Transverse colon (tissue), 4 donors: ENCODE data around the gene GATA3.

Experiments used
- EP300 ChIP-seq: sonication (generic); formaldehyde crosslinking; IDR thresholded peaks from one replicate; pipeline ENCODE4 v1.6.1; 2017; ENCODE audit warnings: antibody characterized with exemption, low read depth
- POLR2A ChIP-seq: fragments of 450-650 bp; IDR thresholded peaks from one replicate; pipeline ENCODE4 v1.6.1; 2016; ENCODE audit warnings: antibody characterized with exemption, mild to moderate bottlenecking, moderate library complexity
- POLR2AphosphoS5 ChIP-seq, 3 donors: sonication (generic); formaldehyde crosslinking; IDR thresholded peaks; one replicate each; pipeline ENCODE4 v1.6.1; 2016; ENCODE audit warnings: antibody characterized with exemption in 3 of 3
- TF ChIP-seq, protein P1 (sequence below), 5 experiments: fragments of 200-600 bp in 3 of 5; fragments of 450-650 bp in 2 of 5; sonication (generic) in 3 of 5; IDR thresholded peaks; 1 replicate in 2 of 5; 2 replicates in 3 of 5; pipeline ENCODE4 v1.5.1; 2016 to 2017; ENCODE audit warnings: antibody characterized with exemption in 5 of 5, inconsistent platforms in 3 of 5, mild to moderate bottlenecking in 2 of 5, moderate library complexity in 1 of 5

DNA sequence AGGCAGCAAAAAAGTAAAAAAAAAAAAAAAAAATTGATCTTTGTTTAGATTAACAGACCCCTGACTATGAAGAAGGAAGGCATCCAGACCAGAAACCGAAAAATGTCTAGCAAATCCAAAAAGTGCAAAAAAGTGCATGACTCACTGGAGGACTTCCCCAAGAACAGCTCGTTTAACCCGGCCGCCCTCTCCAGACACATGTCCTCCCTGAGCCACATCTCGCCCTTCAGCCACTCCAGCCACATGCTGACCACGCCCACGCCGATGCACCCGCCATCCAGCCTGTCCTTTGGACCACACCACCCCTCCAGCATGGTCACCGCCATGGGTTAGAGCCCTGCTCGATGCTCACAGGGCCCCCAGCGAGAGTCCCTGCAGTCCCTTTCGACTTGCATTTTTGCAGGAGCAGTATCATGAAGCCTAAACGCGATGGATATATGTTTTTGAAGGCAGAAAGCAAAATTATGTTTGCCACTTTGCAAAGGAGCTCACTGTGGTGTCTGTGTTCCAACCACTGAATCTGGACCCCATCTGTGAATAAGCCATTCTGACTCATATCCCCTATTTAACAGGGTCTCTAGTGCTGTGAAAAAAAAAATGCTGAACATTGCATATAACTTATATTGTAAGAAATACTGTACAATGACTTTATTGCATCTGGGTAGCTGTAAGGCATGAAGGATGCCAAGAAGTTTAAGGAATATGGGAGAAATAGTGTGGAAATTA lies 19.4 kb downstream of the GATA3 start:
- TF ChIP-seq, protein P1, sequence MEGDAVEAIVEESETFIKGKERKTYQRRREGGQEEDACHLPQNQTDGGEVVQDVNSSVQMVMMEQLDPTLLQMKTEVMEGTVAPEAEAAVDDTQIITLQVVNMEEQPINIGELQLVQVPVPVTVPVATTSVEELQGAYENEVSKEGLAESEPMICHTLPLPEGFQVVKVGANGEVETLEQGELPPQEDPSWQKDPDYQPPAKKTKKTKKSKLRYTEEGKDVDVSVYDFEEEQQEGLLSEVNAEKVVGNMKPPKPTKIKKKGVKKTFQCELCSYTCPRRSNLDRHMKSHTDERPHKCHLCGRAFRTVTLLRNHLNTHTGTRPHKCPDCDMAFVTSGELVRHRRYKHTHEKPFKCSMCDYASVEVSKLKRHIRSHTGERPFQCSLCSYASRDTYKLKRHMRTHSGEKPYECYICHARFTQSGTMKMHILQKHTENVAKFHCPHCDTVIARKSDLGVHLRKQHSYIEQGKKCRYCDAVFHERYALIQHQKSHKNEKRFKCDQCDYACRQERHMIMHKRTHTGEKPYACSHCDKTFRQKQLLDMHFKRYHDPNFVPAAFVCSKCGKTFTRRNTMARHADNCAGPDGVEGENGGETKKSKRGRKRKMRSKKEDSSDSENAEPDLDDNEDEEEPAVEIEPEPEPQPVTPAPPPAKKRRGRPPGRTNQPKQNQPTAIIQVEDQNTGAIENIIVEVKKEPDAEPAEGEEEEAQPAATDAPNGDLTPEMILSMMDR (IDR thresholded peaks at IDR 0.05), result no peak
- TF ChIP-seq EP300 (no peak), POLR2A (no peak), POLR2AphosphoS5 (IDR thresholded peaks at IDR 0.05) (no peak)
